ENCODE measurements around the gene NLRP5.

- no peak for TF ChIP-seq EZH2 (IDR thresholded peaks at IDR 0.05; ENCODE audit: insufficient read depth, poor library complexity, severe bottlenecking)
- no peak for TF ChIP-seq EZH2phosphoT487 (IDR thresholded peaks at IDR 0.05; ENCODE audit: insufficient read depth, low read depth)
These were observed 28.2 kb downstream of the NLRP5 start for GRCh38 chr19:56014765-56015164.

Data from GM23248 (cell line).